Measurements from ENCODE around the gene GARIN3. TPM values are rescaled to one million over a fixed set of nuclear protein-coding genes. Genes with fewer than 3 reads are reported as not detected.

Gene GARIN3
- total and polyA plus RNA-seq, 4 donors = not detected

- Histone ChIP-seq H3K4me3 (ENCODE audit: low read depth, low read length) (no peak overlapping the region), H3K36me3 (ENCODE audit: control insufficient read depth, insufficient read depth, low read length) (no peaks in the 10 kb centered on the region), H3K27ac (ENCODE audit: low read depth, low read length) (no peak overlapping the region), H3K4me1 (ENCODE audit: control insufficient read depth, insufficient read depth, low read length) (no peaks in the 10 kb centered on the region), H3K27me3 (ENCODE audit: control insufficient read depth, insufficient read depth, low read length) (no peaks in the 10 kb centered on the region), H3K9me3 (ENCODE audit: control insufficient read depth, insufficient read depth, low read length) (no peaks in the 10 kb centered on the region)
- DNase-seq (ENCODE audit: low read depth in 4 of 6, low spot score in 6 of 6) = no peak
- no CpG with 5 or more reads among the region's 3 CpGs for WGBS (ENCODE audit: insufficient coverage)
These were observed 10.8 kb downstream of the GARIN3 start for GRCh38 chr5:157155297-157155696.

- H3K27ac ChIP-seq (ENCODE audit: low read depth, low read length) = no peak overlapping the region
- H3K36me3 ChIP-seq (ENCODE audit: control insufficient read depth, insufficient read depth, low read length) = no peaks in the 10 kb centered on the region
- WGBS (ENCODE audit: insufficient coverage) = no CpG with 5 or more reads among the region's 3 CpGs
- H3K4me1 ChIP-seq (ENCODE audit: control insufficient read depth, insufficient read depth, low read length) = no peaks in the 10 kb centered on the region
- H3K4me3 ChIP-seq (ENCODE audit: low read depth, low read length) = no peak overlapping the region
- no peaks in the 10 kb centered on the region for H3K9me3 ChIP-seq (ENCODE audit: control insufficient read depth, insufficient read depth, low read length)
- DNase-seq (ENCODE audit: low read depth in 4 of 6, low spot score in 6 of 6) = no peak
- H3K27me3 ChIP-seq (ENCODE audit: control insufficient read depth, insufficient read depth, low read length) = no peaks in the 10 kb centered on the region
These were observed 15.1 kb downstream of the GARIN3 start for GRCh38 chr5:157150995-157151394.

GRCh38 chr5:157148734-157149615, 17.1 kb downstream of the GARIN3 start:
- DNase-seq (ENCODE audit: low read depth in 4 of 6, low spot score in 6 of 6) = peak; percentile 41 to 95 (median 76)

GRCh38 chr5:157143127-157143971, 22.7 kb downstream of the GARIN3 start:
- WGBS (ENCODE audit: insufficient coverage) = 18% methylated on average over 12 of the region's 33 CpGs
- Histone ChIP-seq H3K9me3 (ENCODE audit: control insufficient read depth, insufficient read depth, low read length) (no peaks in the 10 kb centered on the region), H3K27me3 (ENCODE audit: control insufficient read depth, insufficient read depth, low read length) (no peaks in the 10 kb centered on the region), H3K36me3 (ENCODE audit: control insufficient read depth, insufficient read depth, low read length) (peaks cover 2% of the 10 kb centered on the region), H3K4me3 (ENCODE audit: low read depth, low read length) (peak overlapping the region; percentile 97), H3K4me1 (ENCODE audit: control insufficient read depth, insufficient read depth, low read length) (peaks cover 8% of the 10 kb centered on the region), H3K27ac (ENCODE audit: low read depth, low read length) (peak overlapping the region; percentile 74)
- peak; percentile 19 to 86 (median 61) for DNase-seq (ENCODE audit: low read depth in 4 of 6, low spot score in 6 of 6)

More at GRCh38 chr5:157148734-157149615, 17.1 kb downstream of the GARIN3 start:
- 90% methylated on average over 5 of the region's 14 CpGs for WGBS (ENCODE audit: insufficient coverage)
- Histone ChIP-seq H3K27ac (ENCODE audit: low read depth, low read length) (no peak overlapping the region), H3K27me3 (ENCODE audit: control insufficient read depth, insufficient read depth, low read length) (no peaks in the 10 kb centered on the region), H3K4me1 (ENCODE audit: control insufficient read depth, insufficient read depth, low read length) (no peaks in the 10 kb centered on the region), H3K4me3 (ENCODE audit: low read depth, low read length) (no peak overlapping the region), H3K9me3 (ENCODE audit: control insufficient read depth, insufficient read depth, low read length) (no peaks in the 10 kb centered on the region), H3K36me3 (ENCODE audit: control insufficient read depth, insufficient read depth, low read length) (no peaks in the 10 kb centered on the region)

DNA sequence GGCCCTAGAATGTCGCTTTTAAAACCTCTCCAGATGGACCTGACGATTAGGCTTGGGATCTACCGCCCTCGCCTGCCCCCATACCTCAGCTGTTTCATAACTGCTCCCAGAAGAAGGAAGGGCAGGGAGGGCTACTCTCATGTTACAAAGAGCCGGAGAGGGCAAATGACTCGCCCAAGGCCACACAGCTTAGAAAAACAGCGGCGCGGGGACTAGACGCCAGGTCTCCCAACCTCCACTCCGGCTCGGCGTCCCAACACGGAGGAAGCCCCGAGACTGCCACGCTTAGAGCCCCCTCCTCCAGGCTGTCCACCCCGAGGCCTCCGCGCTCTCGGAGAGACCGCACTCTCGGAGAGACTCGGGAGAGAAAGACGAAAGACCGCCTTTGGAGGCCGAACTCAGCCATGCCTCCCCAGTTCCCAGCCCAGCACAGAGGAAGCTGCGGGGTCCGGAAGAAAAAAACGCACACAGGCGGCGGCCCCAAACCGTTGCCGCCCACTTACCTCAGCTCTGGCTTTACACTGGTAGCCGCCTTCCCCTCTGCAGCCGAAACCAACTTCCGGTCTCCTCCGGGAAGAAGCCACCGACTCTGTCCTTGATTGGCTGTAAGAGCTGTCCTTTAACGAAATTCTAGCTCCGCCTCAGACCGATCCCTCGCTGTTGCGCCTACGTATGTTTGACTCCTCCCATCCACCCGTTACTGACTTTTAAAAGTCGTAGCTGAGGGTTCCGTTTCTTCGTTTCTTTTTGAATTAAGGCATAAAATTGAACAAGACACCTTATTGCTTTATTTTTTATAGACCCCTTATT, 23.5 kb downstream of the GARIN3 start, which contains the start of gene MED7:
Gene MED7, minus strand, starts transcription at position 549 of the 810 bp plus-strand sequence. CDS start 3,434 bp downstream, outside the sequence.
- H3K27ac ChIP-seq (ENCODE audit: low read depth, low read length) = peak within 1 kb of the TSS; percentile 91
- H3K4me3 ChIP-seq (ENCODE audit: low read depth, low read length) = peak within 1 kb of the TSS; percentile 97
- H3K9me3 ChIP-seq (ENCODE audit: control insufficient read depth, insufficient read depth, low read length) = no peaks in the 10 kb centered on the region
- under 1% methylated on average over 43 of the region's 48 CpGs for WGBS (ENCODE audit: insufficient coverage)
- peak; percentile 97 to 100 (median 99) for DNase-seq (ENCODE audit: low read depth in 4 of 6, low spot score in 6 of 6)
- peaks cover 8% of the 10 kb centered on the region for H3K4me1 ChIP-seq (ENCODE audit: control insufficient read depth, insufficient read depth, low read length)
- H3K36me3 ChIP-seq (ENCODE audit: control insufficient read depth, insufficient read depth, low read length) = peaks cover 2% of the 10 kb centered on the region
- no peaks in the 10 kb centered on the region for H3K27me3 ChIP-seq (ENCODE audit: control insufficient read depth, insufficient read depth, low read length)

DNA sequence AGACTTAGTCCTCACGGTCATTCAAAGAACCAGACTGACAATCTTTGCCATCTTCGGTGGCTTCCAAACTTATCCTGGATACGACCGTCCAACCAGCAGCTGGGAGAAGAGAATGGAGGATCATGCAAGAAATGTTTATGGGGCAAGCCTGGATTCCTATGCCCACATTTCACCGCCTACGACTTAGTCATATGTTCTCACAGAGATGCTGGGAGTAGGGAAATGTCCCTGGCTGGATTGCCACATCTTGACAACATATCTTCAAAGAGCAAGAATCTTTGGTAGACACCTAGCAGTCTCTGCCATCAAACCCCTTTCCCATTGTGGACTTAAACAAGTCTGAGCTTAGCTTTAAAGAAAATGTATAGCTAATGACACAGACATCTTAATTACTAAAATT, 28.4 kb downstream of the GARIN3 start:
- Histone ChIP-seq H3K4me3 (ENCODE audit: low read depth, low read length) (no peak overlapping the region), H3K4me1 (ENCODE audit: control insufficient read depth, insufficient read depth, low read length) (peaks cover 8% of the 10 kb centered on the region), H3K9me3 (ENCODE audit: control insufficient read depth, insufficient read depth, low read length) (no peaks in the 10 kb centered on the region), H3K36me3 (ENCODE audit: control insufficient read depth, insufficient read depth, low read length) (peaks cover 10% of the 10 kb centered on the region), H3K27ac (ENCODE audit: low read depth, low read length) (no peak overlapping the region), H3K27me3 (ENCODE audit: control insufficient read depth, insufficient read depth, low read length) (no peaks in the 10 kb centered on the region)
- 100% methylated on average over 4 of the region's 6 CpGs for WGBS (ENCODE audit: insufficient coverage)
- no peak for DNase-seq (ENCODE audit: low read depth in 4 of 6, low spot score in 6 of 6)

DNA sequence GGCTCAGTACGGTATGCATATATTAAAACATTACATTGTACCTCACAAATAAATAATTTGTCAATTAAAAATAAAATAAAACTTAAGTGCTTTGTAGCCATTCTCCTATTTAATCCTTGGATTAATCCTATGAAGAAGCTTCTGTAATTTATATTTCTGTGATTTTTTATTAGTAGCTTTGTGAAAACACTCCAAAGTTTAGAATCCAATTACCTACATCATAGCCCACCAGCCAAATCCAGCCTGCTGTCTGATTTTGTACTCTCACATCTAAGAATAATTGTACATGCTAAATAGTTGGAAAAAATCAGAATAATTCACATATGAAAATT, 33.8 kb downstream of the GARIN3 start:
- Histone ChIP-seq H3K9me3 (ENCODE audit: control insufficient read depth, insufficient read depth, low read length) (no peaks in the 10 kb centered on the region), H3K4me1 (ENCODE audit: control insufficient read depth, insufficient read depth, low read length) (no peaks in the 10 kb centered on the region), H3K27me3 (ENCODE audit: control insufficient read depth, insufficient read depth, low read length) (no peaks in the 10 kb centered on the region), H3K4me3 (ENCODE audit: low read depth, low read length) (no peak overlapping the region), H3K27ac (ENCODE audit: low read depth, low read length) (no peak overlapping the region), H3K36me3 (ENCODE audit: control insufficient read depth, insufficient read depth, low read length) (peaks cover 5% of the 10 kb centered on the region)
- DNase-seq (ENCODE audit: low read depth in 4 of 6, low spot score in 6 of 6) = no peak
- no CpG with 5 or more reads among the region's 1 CpG for WGBS (ENCODE audit: insufficient coverage)

- Histone ChIP-seq H3K36me3 (ENCODE audit: control insufficient read depth, insufficient read depth, low read length) (no peaks in the 10 kb centered on the region), H3K9me3 (ENCODE audit: control insufficient read depth, insufficient read depth, low read length) (no peaks in the 10 kb centered on the region), H3K27me3 (ENCODE audit: control insufficient read depth, insufficient read depth, low read length) (no peaks in the 10 kb centered on the region), H3K4me3 (ENCODE audit: low read depth, low read length) (no peak overlapping the region), H3K27ac (ENCODE audit: low read depth, low read length) (no peak overlapping the region), H3K4me1 (ENCODE audit: control insufficient read depth, insufficient read depth, low read length) (no peaks in the 10 kb centered on the region)
- no peak for DNase-seq (ENCODE audit: low read depth in 4 of 6, low spot score in 6 of 6)
- no CpG with 5 or more reads among the region's 7 CpGs for WGBS (ENCODE audit: insufficient coverage)
These were observed 35.1 kb downstream of the GARIN3 start for GRCh38 chr5:157130925-157131324.

DNA sequence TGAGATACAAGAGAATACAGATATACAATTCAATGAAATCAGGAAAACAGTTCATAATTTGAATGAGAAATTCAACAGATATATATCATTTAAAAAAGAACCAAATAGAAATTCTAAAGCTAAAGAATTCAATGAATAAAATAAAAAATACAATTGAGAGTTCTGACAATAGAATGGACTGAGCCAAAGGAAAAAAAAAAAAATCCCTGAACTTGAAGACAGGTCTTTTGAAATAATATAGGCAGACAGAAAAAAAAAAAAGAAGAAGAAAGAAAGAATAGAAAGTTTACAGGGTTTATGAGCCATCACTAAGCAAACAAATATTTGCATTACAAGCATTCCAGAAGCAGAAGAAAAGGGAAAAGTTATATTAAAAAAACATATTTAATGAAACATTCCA, 44.4 kb downstream of the GARIN3 start:
- no peak for DNase-seq (ENCODE audit: low read depth in 4 of 6, low spot score in 6 of 6)
- Histone ChIP-seq H3K9me3 (ENCODE audit: control insufficient read depth, insufficient read depth, low read length) (peaks cover 3% of the 10 kb centered on the region), H3K27ac (ENCODE audit: low read depth, low read length) (no peak overlapping the region), H3K4me1 (ENCODE audit: control insufficient read depth, insufficient read depth, low read length) (no peaks in the 10 kb centered on the region), H3K36me3 (ENCODE audit: control insufficient read depth, insufficient read depth, low read length) (no peaks in the 10 kb centered on the region), H3K27me3 (ENCODE audit: control insufficient read depth, insufficient read depth, low read length) (no peaks in the 10 kb centered on the region), H3K4me3 (ENCODE audit: low read depth, low read length) (no peak overlapping the region)
